Smooth muscle cell (in vitro differentiated cells): Measurements from ENCODE around the gene FTO. TPM values are rescaled to one million over a fixed set of nuclear protein-coding genes. Genes with fewer than 3 reads are reported as not detected.
A peak's percentile ranks its signal among the peaks of the same experiment; 100 is the strongest.

Source experiments
- DNase-seq: peaks from one replicate; lab custom pipeline; 2025; ENCODE audit not compliant: unreplicated experiment; lab: John Stamatoyannopoulos, UW
- H2AFZ ChIP-seq: fragments of 200-600 bp; sonication (generic); 2 replicates; pipeline ENCODE4 v1.6.0; 2016; ENCODE audit warnings: antibody characterized with exemption, low read depth, mild to moderate bottlenecking
- H3F3A ChIP-seq: fragments of 200-600 bp; sonication (generic); 2 replicates; pipeline ENCODE4 v1.6.0; 2017; ENCODE audit warnings: antibody characterized with exemption, low read depth
- H3K27ac ChIP-seq: fragments of 200-600 bp; sonication (generic); 2 replicates; pipeline ENCODE4 v1.5.1; 2016; ENCODE audit warnings: low read depth, mild to moderate bottlenecking
- H3K27me3 ChIP-seq: fragments of 200-600 bp; sonication (generic); 2 replicates; pipeline ENCODE4 v1.6.1; 2016; ENCODE audit warnings: low read depth, mild to moderate bottlenecking
- H3K36me3 ChIP-seq: fragments of 200-600 bp; sonication (generic); 2 replicates; pipeline ENCODE4 v1.5.1; 2016; ENCODE audit warnings: low read depth
- H3K4me1 ChIP-seq: fragments of 200-600 bp; sonication (generic); 2 replicates; pipeline ENCODE4 v1.5.1; 2016; ENCODE audit warnings: low read depth
- H3K4me2 ChIP-seq: fragments of 200-600 bp; sonication (generic); 2 replicates; pipeline ENCODE4 v1.6.0; 2016; ENCODE audit warnings: mild to moderate bottlenecking
- H3K4me3 ChIP-seq: fragments of 200-600 bp; sonication (generic); 2 replicates; pipeline ENCODE4 v1.5.1; 2016; ENCODE audit warnings: mild to moderate bottlenecking
- H3K79me2 ChIP-seq: fragments of 200-600 bp; sonication (generic); 2 replicates; pipeline ENCODE4 v1.6.0; 2016; ENCODE audit warnings: low read depth, mild to moderate bottlenecking
- H3K9ac ChIP-seq: fragments of 200-600 bp; sonication (generic); 2 replicates; pipeline ENCODE4 v1.6.0; 2016; ENCODE audit warnings: low read depth
- H3K9me3 ChIP-seq: fragments of 200-600 bp; sonication (generic); replicated peaks from 2 replicates; pipeline ENCODE4 v1.5.1; 2016; ENCODE audit warnings: low read depth
- H4K20me1 ChIP-seq: fragments of 200-600 bp; sonication (generic); 2 replicates; pipeline ENCODE4 v1.6.0; 2016; ENCODE audit warnings: low read depth
- WGBS: methylation state at CpG from one replicate; pipeline ENCODE4 v1.1.7; 2016; ENCODE audit warnings: low lambda C conversion rate; 5-methylcytosine and 5-hydroxymethylcytosine counted together
- polyA plus RNA-seq: library from polyadenylated mRNA; unstranded; fragments of >200 nt; fragmentation: Nextera tagmentation; extraction: Ambion mirVana; gene quantifications from 2 replicates; pipeline ENCODE4 v1.2.1, GENCODE V29; 2016
- total RNA-seq: library from RNA; depleted of rRNA; stranded (reverse); fragments of >200 nt; gene quantifications from 2 replicates; pipeline ENCODE4 v1.2.3, GENCODE V29; 2014
- TF ChIP-seq, protein P1 (sequence below): fragments of 200-600 bp; sonication (generic); IDR thresholded peaks from 2 replicates; pipeline ENCODE4 v1.5.1; 2017; ENCODE audit warnings: borderline replicate concordance, mild to moderate bottlenecking, antibody characterized with exemption; ENCODE audit not compliant: insufficient read depth, poor library complexity, severe bottlenecking

FTO gene
- total and polyA plus RNA-seq, 2 experiments from 2014 or later: 81.1 to 89.9 TPM

DNA sequence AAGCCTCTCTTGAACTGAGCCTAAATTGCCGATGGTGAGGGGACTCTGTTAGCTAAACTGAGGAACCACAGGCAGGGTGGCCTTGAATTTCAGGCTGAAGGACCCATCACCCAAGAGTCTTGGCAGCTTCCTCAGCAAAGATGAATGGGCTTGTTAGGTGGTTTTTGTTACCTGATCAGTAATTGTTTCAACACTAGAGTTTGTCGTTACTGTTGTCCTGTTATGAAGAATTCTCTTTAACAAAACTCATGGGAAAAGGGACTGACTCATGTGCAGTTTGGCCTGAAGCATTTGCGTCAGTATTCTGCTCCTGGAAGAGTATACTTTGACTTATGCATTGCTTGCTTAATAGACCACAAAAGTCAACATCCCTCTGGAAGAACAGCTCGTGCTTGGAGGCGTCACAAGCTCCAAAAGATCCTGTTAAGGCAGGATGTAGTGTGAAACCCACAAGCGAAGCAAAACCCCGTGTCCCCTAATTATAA lies 376.6 kb downstream of the FTO start:
- no peak for DNase-seq
- no peaks in the 10 kb centered on the region for H3K27me3 ChIP-seq
- no peaks in the 10 kb centered on the region for H3K4me1 ChIP-seq
- 44% methylated on average over 7 of the region's 7 CpGs for WGBS
- no peaks in the 10 kb centered on the region for H3K79me2 ChIP-seq
- H3K9ac ChIP-seq: no peak overlapping the region
- no peak overlapping the region for H3K4me3 ChIP-seq
- H3K4me2 ChIP-seq: peak overlapping the region; percentile 26
- H3K27ac ChIP-seq: peak overlapping the region; percentile 72
- no peaks in the 10 kb centered on the region for H3K36me3 ChIP-seq
- TF ChIP-seq, protein P1, sequence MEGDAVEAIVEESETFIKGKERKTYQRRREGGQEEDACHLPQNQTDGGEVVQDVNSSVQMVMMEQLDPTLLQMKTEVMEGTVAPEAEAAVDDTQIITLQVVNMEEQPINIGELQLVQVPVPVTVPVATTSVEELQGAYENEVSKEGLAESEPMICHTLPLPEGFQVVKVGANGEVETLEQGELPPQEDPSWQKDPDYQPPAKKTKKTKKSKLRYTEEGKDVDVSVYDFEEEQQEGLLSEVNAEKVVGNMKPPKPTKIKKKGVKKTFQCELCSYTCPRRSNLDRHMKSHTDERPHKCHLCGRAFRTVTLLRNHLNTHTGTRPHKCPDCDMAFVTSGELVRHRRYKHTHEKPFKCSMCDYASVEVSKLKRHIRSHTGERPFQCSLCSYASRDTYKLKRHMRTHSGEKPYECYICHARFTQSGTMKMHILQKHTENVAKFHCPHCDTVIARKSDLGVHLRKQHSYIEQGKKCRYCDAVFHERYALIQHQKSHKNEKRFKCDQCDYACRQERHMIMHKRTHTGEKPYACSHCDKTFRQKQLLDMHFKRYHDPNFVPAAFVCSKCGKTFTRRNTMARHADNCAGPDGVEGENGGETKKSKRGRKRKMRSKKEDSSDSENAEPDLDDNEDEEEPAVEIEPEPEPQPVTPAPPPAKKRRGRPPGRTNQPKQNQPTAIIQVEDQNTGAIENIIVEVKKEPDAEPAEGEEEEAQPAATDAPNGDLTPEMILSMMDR: no peak
- no peaks in the 10 kb centered on the region for H3K9me3 ChIP-seq
- H2AFZ ChIP-seq: no peak overlapping the region
- H4K20me1 ChIP-seq: no peaks in the 10 kb centered on the region
- H3F3A ChIP-seq: no peaks in the 10 kb centered on the region

DNA sequence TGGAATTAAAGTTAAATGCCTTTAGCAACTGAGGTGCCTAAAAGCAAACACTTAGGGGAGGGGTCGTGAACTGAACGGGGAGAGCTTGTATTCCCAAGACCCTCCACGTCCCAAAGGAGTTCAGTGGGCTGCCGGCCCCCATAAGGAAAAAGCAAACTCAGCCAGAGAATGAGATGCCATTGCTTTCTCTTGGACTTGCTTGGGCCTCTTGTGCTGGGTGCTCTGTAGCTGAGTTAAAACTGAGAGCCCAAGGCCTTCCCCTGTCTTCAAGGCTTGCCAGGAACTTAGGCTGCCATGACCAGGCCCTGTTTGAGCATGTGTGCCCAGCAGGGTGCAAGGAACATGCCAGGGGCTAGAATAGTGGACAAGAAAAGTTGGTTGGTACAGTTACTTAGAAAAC lies 382.8 kb downstream of the FTO start:
- 93% methylated on average over 4 of the region's 4 CpGs for WGBS

DNA sequence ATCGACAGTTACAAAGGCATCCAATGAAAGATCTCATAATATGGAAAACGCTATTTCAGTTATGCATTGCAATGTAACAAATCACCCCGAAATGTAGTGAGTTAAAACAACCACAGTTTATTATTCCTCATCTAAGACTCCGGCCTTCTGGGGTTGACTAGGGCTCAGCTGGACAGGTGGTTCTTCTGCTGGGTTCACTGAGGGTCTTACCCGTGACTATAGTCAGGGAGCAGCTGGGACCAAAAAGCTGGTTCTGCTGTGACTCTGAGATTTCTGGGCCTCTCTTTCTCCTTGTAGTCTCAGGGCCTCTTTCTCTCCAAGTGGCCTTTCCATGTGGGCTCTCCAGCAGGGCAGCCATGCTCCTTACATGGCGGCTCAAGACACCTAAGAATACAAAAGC lies 386.6 kb downstream of the FTO start:
- Histone ChIP-seq H3K27ac (no peak overlapping the region), H3K36me3 (no peaks in the 10 kb centered on the region), H3K4me2 (no peak overlapping the region), H3K79me2 (no peaks in the 10 kb centered on the region), H3K27me3 (no peaks in the 10 kb centered on the region), H3K9me3 (no peaks in the 10 kb centered on the region), H3F3A (no peaks in the 10 kb centered on the region), H3K4me3 (no peak overlapping the region), H3K4me1 (no peaks in the 10 kb centered on the region), H4K20me1 (no peaks in the 10 kb centered on the region), H2AFZ (no peak overlapping the region), H3K9ac (no peak overlapping the region)
- DNase-seq: no peak
- TF ChIP-seq, protein P1: no peak
- WGBS: 99% methylated on average over 6 of the region's 6 CpGs

More for the DNA sequence above, 382.8 kb downstream of the FTO start:
- H3K9ac ChIP-seq: no peak overlapping the region
- no peak for DNase-seq
- no peaks in the 10 kb centered on the region for H3K36me3 ChIP-seq
- no peaks in the 10 kb centered on the region for H3K9me3 ChIP-seq
- no peak overlapping the region for H3K27ac ChIP-seq
- H3K27me3 ChIP-seq: no peaks in the 10 kb centered on the region
- H4K20me1 ChIP-seq: no peaks in the 10 kb centered on the region
- no peaks in the 10 kb centered on the region for H3K79me2 ChIP-seq
- H3K4me1 ChIP-seq: no peaks in the 10 kb centered on the region
- H2AFZ ChIP-seq: no peak overlapping the region
- H3K4me3 ChIP-seq: no peak overlapping the region
- TF ChIP-seq, protein P1: no peak
- H3K4me2 ChIP-seq: no peak overlapping the region
- H3F3A ChIP-seq: no peaks in the 10 kb centered on the region

DNA sequence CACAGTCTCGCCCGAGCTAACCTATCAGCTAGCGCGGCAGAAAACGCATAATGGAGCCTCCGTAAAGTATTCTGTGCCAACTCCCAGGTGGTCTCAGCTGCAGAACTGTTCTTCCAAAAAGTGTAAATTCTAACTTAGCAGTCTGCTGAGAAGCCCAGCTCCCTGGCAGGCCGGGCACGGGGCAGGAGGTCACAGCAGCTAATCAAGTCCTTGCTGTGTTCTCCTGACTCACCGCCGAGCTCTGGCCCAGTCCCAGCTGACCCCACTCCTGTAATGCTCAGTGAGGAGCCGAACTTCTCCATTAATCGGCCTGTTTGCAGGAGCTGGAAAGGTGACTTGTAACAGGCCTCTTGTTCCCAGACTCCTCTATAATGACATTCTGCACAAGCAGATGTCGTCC lies 389.3 kb downstream of the FTO start:
- TF ChIP-seq, protein P1: no peak
- WGBS: 93% methylated on average over 13 of the region's 13 CpGs

More for the DNA sequence above, 389.3 kb downstream of the FTO start:
- Histone ChIP-seq H3K27me3 (no peaks in the 10 kb centered on the region), H3K9ac (no peak overlapping the region), H4K20me1 (no peaks in the 10 kb centered on the region), H3K36me3 (no peaks in the 10 kb centered on the region), H3K79me2 (no peaks in the 10 kb centered on the region), H3K4me3 (no peak overlapping the region), H3K9me3 (no peaks in the 10 kb centered on the region), H3K27ac (no peak overlapping the region), H3K4me2 (no peak overlapping the region), H3F3A (no peaks in the 10 kb centered on the region), H3K4me1 (no peaks in the 10 kb centered on the region), H2AFZ (no peak overlapping the region)
- DNase-seq: no peak
